K562 (cell line): Measurements from ENCODE around the gene PLEKHB1.

Experiments
- ZNF445 ChIP-seq: fragments of 250-450 bp; sonication (Bioruptor Pico); IDR thresholded peaks from 2 replicates; pipeline ENCODE4 v1.4.0; 2020; ENCODE audit warnings: low read depth, mild to moderate bottlenecking, moderate library complexity
- TF ChIP-seq, protein P1 (sequence below): conservative IDR thresholded peaks from 2 replicates; pipeline ENCODE4 v1.6.1; 2011; ENCODE audit warnings: low read depth, mild to moderate bottlenecking, low read length; ENCODE audit not compliant: control insufficient read depth

DNA sequence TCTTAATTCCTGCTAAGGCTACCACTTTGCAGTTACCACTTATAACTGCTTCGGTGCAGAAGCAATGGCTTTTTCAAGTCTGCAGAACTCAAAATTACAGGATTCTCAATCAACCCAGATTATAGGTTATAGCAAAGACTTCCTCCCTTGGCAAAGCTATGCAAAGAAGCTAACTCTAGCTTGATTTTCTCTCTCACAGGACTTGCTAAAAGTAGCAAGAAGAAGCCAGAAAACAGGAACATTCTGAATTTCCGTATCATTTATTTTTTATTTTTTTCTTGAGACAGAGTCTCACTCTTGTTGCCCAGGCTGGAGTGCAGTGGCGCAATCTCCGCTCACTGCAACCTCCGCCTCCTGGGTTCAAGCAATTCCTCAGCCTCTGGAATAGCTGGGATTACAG lies 10.7 kb upstream of the PLEKHB1 start:
- TF ChIP-seq, protein P1, sequence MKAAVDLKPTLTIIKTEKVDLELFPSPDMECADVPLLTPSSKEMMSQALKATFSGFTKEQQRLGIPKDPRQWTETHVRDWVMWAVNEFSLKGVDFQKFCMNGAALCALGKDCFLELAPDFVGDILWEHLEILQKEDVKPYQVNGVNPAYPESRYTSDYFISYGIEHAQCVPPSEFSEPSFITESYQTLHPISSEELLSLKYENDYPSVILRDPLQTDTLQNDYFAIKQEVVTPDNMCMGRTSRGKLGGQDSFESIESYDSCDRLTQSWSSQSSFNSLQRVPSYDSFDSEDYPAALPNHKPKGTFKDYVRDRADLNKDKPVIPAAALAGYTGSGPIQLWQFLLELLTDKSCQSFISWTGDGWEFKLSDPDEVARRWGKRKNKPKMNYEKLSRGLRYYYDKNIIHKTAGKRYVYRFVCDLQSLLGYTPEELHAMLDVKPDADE = no peak
- no peak for TF ChIP-seq ZNF445 (CRISPR knock-in tag)
